Loucy (cell line): ENCODE measurements around the gene CAMK1D.

Experiments used
- H2AFZ ChIP-seq: fragments of 200-600 bp; sonication (generic); 2 replicates; pipeline ENCODE4 v1.6.0; 2016; ENCODE audit warnings: antibody characterized with exemption, mild to moderate bottlenecking, low read length, moderate library complexity
- H3F3A ChIP-seq: fragments of 200-600 bp; 2 replicates; pipeline ENCODE4 v1.6.0; 2016; ENCODE audit warnings: antibody characterized with exemption, low read depth, mild to moderate bottlenecking
- H3K27me3 ChIP-seq: fragments of 200-600 bp; sonication (generic); 2 replicates; pipeline ENCODE4 v1.6.1; 2014; ENCODE audit warnings: low read length, mild to moderate bottlenecking; ENCODE audit not compliant: insufficient read depth, poor library complexity, severe bottlenecking
- H3K36me3 ChIP-seq: fragments of 200-600 bp; sonication (generic); 2 replicates; pipeline ENCODE4 v1.6.1; 2016; ENCODE audit warnings: low read length; ENCODE audit not compliant: insufficient read depth
- H3K4me1 ChIP-seq: fragments of 200-600 bp; sonication (generic); 2 replicates; pipeline ENCODE4 v1.5.1; 2014; ENCODE audit warnings: low read length, mild to moderate bottlenecking; ENCODE audit not compliant: insufficient read depth, poor library complexity, severe bottlenecking
- H3K4me2 ChIP-seq: fragments of 200-600 bp; sonication (generic); 2 replicates; pipeline ENCODE4 v1.6.0; 2014; ENCODE audit warnings: antibody characterized with exemption, low read length, low read depth, mild to moderate bottlenecking; ENCODE audit not compliant: poor library complexity, severe bottlenecking
- H3K4me3 ChIP-seq: fragments of 200-600 bp; sonication (generic); 2 replicates; pipeline ENCODE4 v1.5.1; 2014; ENCODE audit warnings: low read length, mild to moderate bottlenecking, mixed read lengths; ENCODE audit not compliant: poor library complexity, severe bottlenecking
- H3K79me2 ChIP-seq: fragments of 200-600 bp; sonication (generic); 2 replicates; pipeline ENCODE4 v1.6.1; 2014; ENCODE audit warnings: low read length; ENCODE audit not compliant: insufficient read depth
- H3K9ac ChIP-seq: fragments of 200-600 bp; sonication (generic); 2 replicates; pipeline ENCODE4 v1.6.0; 2014; ENCODE audit warnings: mild to moderate bottlenecking, low read depth, low read length, moderate library complexity; ENCODE audit not compliant: poor library complexity, severe bottlenecking
- H3K9me2 ChIP-seq: fragments of 200-600 bp; sonication (generic); replicated peaks from 2 replicates; pipeline ENCODE4 v1.6.1; 2016; ENCODE audit warnings: low read depth, low read length, mixed read lengths
- H3K9me3 ChIP-seq: fragments of 200-600 bp; sonication (generic); 2 replicates; pipeline ENCODE4 v1.6.1; 2014; ENCODE audit warnings: mild to moderate bottlenecking, antibody characterized with exemption, low read length, low read depth; ENCODE audit not compliant: insufficient read depth
- H4K20me1 ChIP-seq: fragments of 200-600 bp; sonication (generic); 2 replicates; pipeline ENCODE4 v1.6.0; 2014; ENCODE audit warnings: antibody characterized with exemption, low read length, mild to moderate bottlenecking; ENCODE audit not compliant: insufficient read depth, poor library complexity, severe bottlenecking
- EZH2phosphoT487 ChIP-seq: fragments of 200-600 bp; IDR thresholded peaks from 2 replicates; pipeline ENCODE4 v1.6.1; 2018; ENCODE audit warnings: antibody characterized with exemption, mild to moderate bottlenecking, moderate library complexity, borderline replicate concordance
- TF ChIP-seq, protein P1 (sequence below): fragments of 200-600 bp; sonication (generic); conservative IDR thresholded peaks from 2 replicates; pipeline ENCODE4 v1.5.1; 2014; ENCODE audit warnings: mild to moderate bottlenecking, antibody characterized with exemption, low read length

CAMK1D gene

DNA sequence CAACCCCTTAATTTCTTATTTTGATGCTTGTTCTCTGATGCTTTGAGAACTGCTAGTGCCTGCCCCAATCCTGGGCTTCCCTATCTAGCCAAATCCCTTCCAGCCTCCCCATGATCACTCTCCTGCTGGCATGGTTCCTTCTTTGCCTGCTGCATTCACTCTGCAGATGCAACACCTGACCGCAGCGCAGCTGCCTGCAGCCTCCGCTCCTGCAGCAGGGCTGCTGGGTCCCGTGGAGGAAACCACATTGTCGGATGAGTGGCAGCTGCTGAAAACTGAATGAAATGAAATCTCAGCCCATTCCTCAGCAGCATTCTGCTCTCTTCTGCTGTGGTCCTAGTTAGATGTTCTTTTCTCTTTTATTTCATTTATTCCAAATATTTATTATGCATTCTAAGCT, 331.9 kb downstream of the CAMK1D start:
- Histone ChIP-seq H3K4me1 (no peaks in the 10 kb centered on the region), H2AFZ (no peak overlapping the region), H3F3A (no peaks in the 10 kb centered on the region), H3K4me2 (no peak overlapping the region), H3K9ac (no peak overlapping the region), H3K27me3 (no peaks in the 10 kb centered on the region), H3K36me3 (no peaks in the 10 kb centered on the region), H3K79me2 (no peaks in the 10 kb centered on the region), H3K9me3 (no peaks in the 10 kb centered on the region), H4K20me1 (no peaks in the 10 kb centered on the region), H3K9me2 (no peaks in the 10 kb centered on the region), H3K4me3 (no peak overlapping the region)
- no peak for TF ChIP-seq EZH2phosphoT487

DNA sequence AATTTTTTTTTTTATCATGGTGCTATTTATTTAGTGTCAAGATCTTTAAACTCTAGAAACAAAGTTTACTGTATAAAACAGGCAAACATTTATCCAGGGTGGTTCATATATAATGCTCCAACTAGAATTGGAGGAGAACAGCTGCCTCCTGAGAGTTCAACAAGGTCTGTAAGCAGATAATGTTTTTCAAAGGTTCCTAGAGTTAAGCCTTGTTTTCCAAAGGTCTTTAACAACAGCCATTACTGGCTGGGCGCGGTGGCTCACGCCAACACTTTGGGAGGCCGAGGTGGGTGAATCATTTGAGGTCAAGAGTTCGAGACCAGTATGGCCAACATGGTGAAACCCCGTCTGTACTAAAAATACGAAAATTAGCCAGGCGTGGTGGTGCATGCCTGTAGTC, 335.4 kb downstream of the CAMK1D start:
- Histone ChIP-seq H3K79me2 (no peaks in the 10 kb centered on the region), H2AFZ (no peak overlapping the region), H3F3A (no peaks in the 10 kb centered on the region), H3K27me3 (no peaks in the 10 kb centered on the region), H3K9ac (no peak overlapping the region), H3K9me2 (no peaks in the 10 kb centered on the region), H3K36me3 (no peaks in the 10 kb centered on the region), H3K4me1 (no peaks in the 10 kb centered on the region), H3K4me3 (no peak overlapping the region), H3K4me2 (no peak overlapping the region), H4K20me1 (no peaks in the 10 kb centered on the region), H3K9me3 (no peaks in the 10 kb centered on the region)
- TF ChIP-seq, protein P1, sequence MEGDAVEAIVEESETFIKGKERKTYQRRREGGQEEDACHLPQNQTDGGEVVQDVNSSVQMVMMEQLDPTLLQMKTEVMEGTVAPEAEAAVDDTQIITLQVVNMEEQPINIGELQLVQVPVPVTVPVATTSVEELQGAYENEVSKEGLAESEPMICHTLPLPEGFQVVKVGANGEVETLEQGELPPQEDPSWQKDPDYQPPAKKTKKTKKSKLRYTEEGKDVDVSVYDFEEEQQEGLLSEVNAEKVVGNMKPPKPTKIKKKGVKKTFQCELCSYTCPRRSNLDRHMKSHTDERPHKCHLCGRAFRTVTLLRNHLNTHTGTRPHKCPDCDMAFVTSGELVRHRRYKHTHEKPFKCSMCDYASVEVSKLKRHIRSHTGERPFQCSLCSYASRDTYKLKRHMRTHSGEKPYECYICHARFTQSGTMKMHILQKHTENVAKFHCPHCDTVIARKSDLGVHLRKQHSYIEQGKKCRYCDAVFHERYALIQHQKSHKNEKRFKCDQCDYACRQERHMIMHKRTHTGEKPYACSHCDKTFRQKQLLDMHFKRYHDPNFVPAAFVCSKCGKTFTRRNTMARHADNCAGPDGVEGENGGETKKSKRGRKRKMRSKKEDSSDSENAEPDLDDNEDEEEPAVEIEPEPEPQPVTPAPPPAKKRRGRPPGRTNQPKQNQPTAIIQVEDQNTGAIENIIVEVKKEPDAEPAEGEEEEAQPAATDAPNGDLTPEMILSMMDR: no peak
- TF ChIP-seq EZH2phosphoT487: no peak

DNA sequence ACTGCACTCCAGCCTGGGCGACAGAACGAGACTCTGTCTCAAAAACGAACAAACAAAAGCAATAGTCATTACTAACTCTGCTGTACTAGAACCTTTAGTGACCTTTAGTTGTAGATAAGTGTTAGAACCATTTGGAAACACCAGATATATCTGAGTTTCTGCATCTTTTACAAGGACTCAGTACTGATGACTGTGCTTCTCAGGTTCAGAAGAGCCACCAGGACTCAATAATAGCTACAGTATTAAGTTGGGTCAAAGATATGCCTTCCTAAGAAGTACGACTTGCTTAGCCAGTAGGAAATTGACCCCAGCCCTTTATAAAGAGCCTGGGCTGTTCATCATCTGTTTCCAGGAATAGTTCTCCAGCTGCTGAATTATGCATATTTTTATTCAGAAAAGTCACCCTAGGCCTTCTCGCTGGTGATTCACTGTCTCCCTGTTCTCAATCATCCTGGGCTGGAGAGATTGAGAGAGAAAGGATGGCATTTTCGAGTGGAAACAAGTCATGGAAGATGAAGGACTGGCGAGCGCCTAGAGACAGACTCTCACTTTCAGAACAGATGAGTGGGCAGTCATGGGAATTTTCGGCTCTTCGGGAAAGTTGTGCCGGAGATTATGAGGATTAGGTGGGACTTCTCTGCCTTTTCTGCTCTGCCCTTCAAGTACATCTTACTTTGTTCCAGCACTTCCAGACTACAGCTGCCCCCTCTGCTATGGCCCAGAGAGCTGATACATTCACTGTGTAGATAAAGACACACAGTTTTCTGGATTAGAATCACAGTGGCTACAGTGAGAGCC, 336.1 kb downstream of the CAMK1D start:
- no peak overlapping the region for H2AFZ ChIP-seq
- no peaks in the 10 kb centered on the region for H3K9me2 ChIP-seq
- H3K4me3 ChIP-seq: no peak overlapping the region
- no peaks in the 10 kb centered on the region for H3K36me3 ChIP-seq
- no peaks in the 10 kb centered on the region for H3K27me3 ChIP-seq
- no peak overlapping the region for H3K4me2 ChIP-seq
- H3F3A ChIP-seq: no peaks in the 10 kb centered on the region
- no peak overlapping the region for H3K9ac ChIP-seq
- H3K9me3 ChIP-seq: no peaks in the 10 kb centered on the region
- no peaks in the 10 kb centered on the region for H3K4me1 ChIP-seq
- H4K20me1 ChIP-seq: no peaks in the 10 kb centered on the region
- no peak for TF ChIP-seq EZH2phosphoT487
- TF ChIP-seq, protein P1: no peak
- H3K79me2 ChIP-seq: no peaks in the 10 kb centered on the region

DNA sequence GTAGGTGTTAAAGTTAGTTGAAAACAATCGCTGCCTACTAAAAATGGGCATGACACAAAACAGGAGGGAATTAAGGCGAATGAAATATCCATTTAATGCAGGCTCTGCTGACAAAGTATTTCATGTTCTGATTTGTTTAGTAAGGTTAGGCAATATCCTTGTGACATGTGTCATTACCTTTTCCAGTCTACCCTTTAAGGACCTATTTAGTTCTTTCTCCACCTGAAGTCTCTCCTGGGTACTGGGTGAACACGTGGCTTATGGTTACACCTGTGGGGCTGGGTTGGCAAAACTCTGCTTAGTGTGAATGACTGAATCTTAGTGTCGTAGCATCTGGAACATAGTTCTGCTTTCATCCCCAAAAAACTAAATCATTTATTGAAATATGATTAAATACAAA, 338.6 kb downstream of the CAMK1D start:
- H3K9me3 ChIP-seq: no peaks in the 10 kb centered on the region
- H2AFZ ChIP-seq: no peak overlapping the region
- TF ChIP-seq, protein P1: no peak
- TF ChIP-seq EZH2phosphoT487: no peak
- no peaks in the 10 kb centered on the region for H3K4me1 ChIP-seq
- H3K4me3 ChIP-seq: no peak overlapping the region
- no peaks in the 10 kb centered on the region for H3F3A ChIP-seq
- H3K4me2 ChIP-seq: no peak overlapping the region
- no peaks in the 10 kb centered on the region for H3K79me2 ChIP-seq
- H3K27me3 ChIP-seq: no peaks in the 10 kb centered on the region
- H3K9ac ChIP-seq: no peak overlapping the region
- no peaks in the 10 kb centered on the region for H4K20me1 ChIP-seq
- no peaks in the 10 kb centered on the region for H3K36me3 ChIP-seq
- no peaks in the 10 kb centered on the region for H3K9me2 ChIP-seq
